HG03520 (cell line): ENCODE measurements around the gene TYMS.

Experiments used
- ATAC-seq: cut with Tn5 transposase; IDR thresholded peaks from one replicate; pipeline ENCODE4 v1.9.1; 2021; ENCODE audit warnings: mild to moderate bottlenecking, moderate library complexity; ENCODE audit not compliant: unreplicated experiment

The TYMS gene

DNA sequence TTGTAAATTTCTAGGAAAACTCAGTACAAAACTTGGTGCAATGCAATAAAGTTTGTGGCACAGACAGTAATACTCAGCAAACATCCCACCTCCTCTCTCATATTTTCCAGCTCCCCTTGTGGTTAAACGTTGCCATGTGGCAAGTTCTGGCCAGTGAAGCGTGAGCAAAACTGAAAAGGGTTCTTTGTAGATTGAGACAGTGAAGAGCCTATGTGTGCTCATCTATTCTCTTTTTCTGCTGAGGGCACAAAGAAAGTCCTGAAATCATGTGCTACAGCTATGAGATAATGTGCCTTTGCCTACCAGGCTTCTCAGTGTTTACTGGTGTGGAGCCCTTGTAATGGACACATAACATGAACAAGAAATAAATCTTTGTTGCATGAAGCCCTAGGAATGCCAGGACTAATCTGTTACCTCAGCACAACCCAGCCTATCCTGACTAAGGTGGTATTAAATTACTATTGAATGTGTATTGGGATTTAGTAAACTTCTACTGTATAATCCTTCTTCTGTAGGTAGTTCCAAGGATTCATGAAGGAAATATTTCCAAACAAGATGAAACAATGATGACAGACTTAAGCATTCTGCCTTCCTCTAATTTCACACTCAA is 13.0 kb upstream of the TYMS start:
- no peak for ATAC-seq

DNA sequence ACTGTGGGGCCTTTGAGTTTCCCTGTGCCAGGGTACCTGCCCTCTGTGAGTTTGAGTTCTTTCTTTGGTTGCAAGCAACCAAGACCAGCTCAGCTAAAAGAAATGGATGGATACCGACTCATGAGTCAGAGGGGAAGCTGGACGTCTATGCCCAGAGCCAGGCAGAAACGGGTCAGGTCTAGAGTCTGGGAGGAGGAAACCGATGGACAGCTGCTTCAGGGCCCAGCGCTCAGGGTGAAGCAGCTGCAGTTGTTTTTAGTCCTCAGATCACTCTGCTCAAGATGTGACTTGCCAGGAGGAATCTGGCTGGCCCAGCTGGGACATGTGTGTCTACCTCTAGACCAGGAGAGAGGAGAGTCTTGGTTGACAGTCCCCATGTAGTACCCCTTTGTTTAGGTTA is 10.1 kb upstream of the TYMS start:
- ATAC-seq, result no peak

DNA sequence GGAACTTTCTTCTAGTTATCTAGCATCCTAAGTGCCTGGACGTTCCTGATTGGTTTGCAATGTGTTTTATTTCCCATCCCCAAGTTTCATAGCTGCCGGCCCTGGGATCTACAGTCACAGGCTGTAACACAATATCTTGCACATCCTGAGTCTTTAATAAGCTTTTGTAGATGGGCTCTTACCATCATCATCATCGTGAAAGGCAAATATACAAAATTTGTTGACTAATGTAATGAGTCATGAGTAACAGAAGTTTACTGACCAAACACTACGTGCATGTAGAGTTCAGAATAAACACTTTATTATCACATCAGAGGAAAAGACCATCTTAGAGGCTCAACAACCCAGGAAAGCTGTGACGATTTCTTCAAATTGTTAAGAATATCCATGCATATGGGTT is 8.1 kb upstream of the TYMS start:
- no peak for ATAC-seq

DNA sequence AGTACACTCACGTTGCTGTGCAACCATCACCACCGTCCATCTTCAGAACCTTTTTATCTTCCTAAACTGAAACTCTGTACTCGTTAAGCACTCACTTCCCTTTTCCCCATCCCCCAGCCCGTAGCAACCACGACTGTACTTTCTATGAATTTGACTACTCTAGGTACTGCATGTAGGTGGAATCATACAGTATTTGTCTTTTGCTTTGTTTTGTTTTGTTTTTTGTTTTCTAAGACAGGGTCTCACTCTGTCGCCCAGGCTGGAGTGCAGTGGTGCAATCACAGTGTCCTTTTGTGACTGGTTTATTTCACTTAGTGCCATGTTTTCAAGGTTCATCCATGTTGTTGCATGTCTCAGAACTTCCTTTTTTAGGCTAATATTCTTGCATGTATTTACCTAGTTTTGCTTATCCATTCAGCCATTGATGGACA is 7.0 kb upstream of the TYMS start:
- ATAC-seq, result peak; percentile 90

DNA sequence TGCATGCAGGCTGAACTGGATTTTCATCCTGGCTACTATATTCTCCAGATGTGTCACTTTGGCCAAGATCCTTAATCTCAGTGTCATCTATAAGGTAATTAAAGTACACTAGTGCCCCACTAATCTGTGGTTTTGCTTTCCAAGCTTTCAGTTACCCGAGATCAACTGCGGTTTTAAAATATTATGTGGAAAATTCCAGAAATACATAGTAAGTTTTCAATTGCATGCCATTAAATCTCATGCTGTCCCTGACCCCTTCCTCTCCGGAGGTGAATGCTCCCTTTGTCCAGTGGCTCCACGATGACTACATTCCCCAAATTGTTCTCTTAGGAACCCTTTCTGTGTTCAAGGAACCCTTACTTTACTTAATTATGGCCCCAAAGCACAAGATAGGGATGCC is 5.3 kb upstream of the TYMS start:
- ATAC-seq, result no peak

DNA sequence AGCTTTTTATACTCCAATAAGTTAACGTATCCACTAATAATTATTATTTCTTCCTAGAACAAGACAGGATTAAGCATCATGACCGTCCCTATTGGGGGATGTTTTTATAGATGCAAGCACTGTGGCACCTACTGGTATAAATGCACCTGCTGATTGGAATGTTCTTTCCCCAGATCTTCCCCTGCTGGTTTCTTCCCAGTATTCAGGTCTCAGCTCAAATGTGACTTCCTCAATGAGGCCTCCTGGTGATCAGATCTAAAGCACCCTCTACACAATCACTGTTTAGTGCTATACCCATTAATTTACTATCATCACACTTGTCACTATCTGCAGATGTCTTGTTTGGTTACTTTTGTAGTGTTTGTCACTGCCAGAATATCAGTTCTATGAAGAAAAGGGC is 3.9 kb upstream of the TYMS start:
- no peak for ATAC-seq

DNA sequence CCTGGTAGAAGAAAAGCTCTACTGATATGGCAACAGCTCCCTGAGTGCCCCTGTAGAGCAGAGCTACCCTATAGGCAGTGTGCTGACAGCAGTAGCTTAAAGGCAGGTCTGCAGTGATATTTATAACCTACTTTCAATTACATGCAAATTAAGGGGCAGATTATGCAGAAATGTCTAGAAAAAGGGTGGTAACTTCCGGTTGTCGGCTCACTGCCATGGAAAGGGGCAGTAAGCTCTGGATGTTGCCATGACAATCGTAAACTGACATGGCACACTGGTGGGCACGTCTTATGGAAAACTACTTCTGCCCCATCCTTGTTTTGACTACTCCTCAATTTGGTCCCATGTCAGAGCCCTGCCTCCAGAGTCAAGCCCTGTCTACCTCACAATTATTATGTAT is 2.9 kb upstream of the TYMS start:
- ATAC-seq, result no peak

DNA sequence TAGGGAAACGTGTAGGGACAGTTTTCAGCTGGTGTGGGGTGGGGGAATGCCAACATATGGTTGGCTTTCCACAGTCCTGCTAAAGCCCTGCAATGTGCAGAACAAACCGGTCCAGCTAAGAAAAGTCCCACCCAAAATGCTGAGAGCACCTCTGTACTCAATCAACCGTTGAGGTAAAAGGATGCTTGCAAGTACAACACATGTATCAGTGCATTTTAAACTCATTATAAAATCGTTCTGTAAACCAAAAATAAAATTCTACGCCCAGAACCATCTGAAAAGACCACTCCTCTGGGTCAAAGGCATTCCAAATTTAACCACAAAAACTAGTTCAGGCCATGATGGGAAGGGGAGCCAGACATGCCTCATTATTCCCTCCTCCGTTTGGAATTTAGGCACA is 2.0 kb upstream of the TYMS start:
- no peak for ATAC-seq

DNA sequence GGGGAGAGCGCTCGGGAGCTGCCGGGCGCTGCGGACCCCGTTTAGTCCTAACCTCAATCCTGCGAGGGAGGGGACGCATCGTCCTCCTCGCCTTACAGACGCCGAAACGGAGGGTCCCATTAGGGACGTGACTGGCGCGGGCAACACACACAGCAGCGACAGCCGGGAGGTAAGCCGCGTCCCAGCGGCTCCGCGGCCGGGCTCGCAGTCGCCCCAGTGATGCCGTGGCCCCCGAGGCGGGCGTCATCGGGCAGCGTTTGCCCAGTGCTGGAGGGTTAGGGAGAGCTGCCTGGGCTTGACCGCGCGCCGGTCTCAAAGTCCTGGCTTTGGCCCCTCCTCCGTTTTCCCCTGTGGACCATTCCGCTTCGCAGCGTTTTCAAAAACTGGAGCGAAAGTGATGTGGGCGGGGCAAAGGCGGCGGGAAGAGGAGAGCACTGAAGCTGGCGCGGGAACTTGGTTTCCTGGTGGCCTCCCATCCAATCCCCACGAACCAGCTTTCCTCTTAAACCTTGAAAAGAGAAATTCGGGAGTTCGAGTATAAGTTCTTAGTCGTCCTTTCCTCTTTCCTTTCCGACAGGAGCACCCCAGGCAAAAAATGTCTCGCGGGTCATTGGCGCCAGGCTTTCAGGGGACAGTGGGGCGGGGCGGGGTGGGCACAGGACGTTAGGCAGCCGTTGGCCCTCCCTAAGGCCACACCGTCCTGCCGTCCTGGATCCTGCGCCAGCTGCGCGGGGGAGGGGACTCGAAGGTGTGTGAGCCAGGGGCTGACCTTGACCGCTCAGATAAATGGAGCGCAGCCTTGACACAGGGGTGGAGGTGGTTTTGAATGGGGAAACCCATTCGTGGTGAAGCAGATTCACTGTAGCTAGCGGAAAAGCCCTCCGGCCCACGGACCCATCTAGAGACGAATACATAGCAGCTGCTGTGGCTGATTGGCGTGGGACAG is 821 bp downstream of the TYMS start:
- ATAC-seq, result peak; percentile 42

DNA sequence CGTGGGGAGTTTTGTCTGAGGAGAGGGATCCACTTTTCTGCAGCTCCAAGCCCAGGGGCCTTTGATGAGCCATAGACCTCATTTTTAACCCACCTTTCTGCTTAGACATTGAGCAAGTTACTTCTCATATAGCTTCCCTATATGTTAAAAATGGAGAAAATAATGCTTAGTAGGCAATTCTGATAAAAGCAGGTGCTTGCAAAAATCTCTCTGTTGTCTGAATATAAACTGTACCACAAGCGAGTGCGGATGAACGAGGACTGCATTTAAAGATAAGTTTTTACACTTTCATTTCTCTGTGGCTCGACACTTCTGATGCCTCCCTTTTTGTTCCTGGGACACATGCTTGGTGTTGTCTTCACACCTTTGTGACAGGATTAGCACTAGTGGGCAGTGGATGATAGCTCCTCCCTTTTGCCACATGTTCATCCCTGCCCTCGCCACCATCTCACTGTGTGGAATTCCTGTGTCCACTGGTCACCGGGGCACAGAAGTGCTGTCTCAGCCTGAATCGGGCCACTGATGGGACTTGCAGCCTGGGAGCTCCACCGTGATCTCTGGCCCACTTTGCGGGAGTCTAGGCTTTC is 1.6 kb downstream of the TYMS start:
- no peak for ATAC-seq

DNA sequence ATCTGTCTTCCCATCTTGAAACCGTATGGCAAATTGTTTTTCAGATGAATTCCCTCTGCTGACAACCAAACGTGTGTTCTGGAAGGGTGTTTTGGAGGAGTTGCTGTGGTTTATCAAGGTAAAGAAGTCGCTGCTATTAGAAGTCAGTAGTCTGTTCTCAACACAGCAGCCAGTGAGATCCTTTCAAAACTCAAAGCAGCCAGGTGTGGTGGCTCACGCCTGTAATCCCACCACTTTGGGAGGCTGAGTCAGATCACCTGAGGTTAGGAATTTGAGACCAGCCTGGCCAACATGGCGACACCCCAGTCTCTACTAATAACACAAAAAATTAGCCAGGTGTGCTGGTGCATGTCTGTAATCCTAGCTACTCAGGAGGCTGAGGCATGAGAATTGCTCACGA is 2.1 kb downstream of the TYMS start:
- ATAC-seq, result no peak

DNA sequence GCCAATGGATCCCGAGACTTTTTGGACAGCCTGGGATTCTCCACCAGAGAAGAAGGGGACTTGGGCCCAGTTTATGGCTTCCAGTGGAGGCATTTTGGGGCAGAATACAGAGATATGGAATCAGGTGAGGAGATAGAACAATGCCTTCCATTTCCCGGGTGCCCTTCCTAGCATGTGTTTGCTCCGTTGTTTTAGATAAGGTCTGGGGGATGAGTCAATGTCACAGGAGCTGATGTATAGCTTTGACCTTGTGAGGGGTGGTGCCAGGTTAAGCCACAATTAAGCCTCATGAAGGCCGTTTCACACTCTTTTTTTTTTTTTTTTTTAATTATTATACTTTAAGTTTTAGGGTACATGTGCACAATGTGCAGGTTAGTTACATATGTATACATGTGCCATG is 4.7 kb downstream of the TYMS start:
- ATAC-seq, result no peak

DNA sequence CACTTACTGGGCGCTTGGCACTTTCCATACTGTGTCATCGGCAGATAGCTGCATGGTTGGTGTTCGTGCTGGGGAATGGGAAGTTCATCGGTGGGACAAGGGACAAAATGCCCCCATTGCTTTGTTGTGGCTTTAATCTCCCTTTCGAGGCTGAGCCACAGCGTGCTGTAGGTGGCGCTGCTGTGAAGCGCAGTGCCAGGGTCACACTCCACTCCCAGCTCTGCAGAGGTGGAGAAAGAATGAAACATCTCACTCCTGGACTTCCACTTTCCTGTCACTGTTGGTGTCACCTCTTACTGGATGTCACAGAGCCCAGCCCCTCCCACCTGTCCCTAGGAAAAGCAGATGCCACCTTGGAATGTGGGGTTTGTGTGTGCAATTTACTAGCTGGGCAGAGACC is 8.7 kb downstream of the TYMS start:
- no peak for ATAC-seq

DNA sequence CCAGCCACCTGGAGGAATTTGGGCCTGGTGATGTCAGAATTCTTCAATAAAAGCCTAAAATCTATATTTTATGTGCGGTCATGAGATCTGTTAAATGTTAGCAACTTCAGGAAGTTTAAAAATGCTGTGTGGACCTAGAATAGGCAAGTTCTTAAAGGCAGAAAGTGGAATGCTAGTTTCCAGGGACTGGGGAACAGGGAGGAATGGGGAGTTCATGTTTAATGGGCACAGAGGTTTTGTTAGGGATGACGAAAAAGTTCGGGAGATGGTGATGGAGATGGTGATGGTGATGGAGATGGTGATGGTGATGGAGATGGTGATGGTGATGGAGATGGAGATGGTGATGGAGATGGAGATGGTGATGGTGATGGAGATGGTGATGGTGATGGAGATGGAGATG is 9.2 kb downstream of the TYMS start:
- no peak for ATAC-seq

DNA sequence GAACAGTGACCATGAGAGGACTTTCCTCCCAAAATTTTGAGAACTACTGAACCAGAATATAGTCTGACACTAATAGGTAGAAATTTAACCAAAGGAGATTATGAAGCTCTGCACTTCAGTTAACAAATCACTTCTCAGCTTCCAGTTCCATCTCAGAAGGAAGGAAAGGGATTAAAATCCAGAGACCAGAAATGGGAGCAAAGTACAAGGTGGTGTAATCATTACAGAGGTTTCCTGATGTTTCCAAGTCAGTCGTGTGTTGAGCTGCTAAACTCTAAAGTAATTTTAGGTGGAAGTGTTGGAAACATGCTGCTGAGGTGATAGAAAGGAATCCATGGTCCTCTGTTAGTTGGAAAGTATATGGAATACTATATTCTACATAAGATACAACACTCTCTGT is 10.8 kb downstream of the TYMS start:
- ATAC-seq, result no peak

DNA sequence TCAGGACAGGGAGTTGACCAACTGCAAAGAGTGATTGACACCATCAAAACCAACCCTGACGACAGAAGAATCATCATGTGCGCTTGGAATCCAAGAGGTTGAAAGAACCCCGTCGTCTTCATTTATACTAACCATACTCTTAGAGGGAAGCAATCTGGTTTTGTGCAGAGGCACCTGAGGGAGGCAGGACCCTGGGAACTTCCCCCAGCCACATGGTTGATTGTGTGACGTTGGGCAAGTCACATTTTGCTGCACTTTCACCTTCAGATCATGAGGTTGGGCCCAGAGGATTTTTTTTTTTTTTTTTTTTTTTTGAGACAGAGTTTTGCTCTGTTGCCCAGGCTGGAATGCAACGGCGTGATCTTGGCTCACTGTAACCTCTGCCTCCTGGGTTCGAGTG is 11.6 kb downstream of the TYMS start:
- no peak for ATAC-seq

DNA sequence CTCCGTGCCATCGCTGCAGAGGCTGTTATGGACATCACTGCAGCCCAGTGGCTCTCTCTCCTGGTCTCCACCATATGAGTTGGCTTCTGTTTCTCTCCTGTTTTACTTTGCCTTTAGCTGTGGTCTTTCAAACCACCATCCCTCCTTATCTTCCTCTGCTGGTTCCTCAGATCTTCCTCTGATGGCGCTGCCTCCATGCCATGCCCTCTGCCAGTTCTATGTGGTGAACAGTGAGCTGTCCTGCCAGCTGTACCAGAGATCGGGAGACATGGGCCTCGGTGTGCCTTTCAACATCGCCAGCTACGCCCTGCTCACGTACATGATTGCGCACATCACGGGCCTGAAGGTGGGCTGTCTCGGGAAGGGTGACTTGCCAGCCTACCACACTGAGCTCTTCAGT is 13.1 kb downstream of the TYMS start:
- ATAC-seq, result no peak

DNA sequence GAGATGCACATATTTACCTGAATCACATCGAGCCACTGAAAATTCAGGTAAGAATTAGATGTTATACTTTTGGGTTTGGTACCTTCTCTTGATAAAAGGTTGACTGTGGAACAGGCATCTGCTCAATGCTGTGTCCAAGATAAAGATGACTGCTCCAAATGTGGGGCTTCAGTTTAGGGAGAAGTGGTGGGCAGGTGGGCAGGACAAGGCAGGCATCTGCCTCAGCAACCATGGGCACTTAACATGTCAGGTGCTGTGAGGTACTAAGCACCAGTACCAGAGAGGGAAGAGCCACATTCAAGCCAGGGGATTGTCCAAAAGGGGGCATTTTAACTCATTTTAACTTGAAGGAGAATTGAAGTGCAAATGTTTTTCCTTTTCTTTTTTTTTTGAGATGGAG is 14.0 kb downstream of the TYMS start:
- no peak for ATAC-seq

DNA sequence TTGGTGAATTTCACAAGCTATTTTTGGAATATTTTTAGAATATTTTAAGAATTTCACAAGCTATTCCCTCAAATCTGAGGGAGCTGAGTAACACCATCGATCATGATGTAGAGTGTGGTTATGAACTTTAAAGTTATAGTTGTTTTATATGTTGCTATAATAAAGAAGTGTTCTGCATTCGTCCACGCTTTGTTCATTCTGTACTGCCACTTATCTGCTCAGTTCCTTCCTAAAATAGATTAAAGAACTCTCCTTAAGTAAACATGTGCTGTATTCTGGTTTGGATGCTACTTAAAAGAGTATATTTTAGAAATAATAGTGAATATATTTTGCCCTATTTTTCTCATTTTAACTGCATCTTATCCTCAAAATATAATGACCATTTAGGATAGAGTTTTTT is 15.9 kb downstream of the TYMS start:
- no peak for ATAC-seq

DNA sequence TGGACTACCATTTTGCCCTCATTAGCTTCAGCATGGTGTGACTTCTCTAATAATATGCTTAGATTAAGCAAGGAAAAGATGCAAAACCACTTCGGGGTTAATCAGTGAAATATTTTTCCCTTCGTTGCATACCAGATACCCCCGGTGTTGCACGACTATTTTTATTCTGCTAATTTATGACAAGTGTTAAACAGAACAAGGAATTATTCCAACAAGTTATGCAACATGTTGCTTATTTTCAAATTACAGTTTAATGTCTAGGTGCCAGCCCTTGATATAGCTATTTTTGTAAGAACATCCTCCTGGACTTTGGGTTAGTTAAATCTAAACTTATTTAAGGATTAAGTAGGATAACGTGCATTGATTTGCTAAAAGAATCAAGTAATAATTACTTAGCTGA is 16.3 kb downstream of the TYMS start:
- no peak for ATAC-seq

DNA sequence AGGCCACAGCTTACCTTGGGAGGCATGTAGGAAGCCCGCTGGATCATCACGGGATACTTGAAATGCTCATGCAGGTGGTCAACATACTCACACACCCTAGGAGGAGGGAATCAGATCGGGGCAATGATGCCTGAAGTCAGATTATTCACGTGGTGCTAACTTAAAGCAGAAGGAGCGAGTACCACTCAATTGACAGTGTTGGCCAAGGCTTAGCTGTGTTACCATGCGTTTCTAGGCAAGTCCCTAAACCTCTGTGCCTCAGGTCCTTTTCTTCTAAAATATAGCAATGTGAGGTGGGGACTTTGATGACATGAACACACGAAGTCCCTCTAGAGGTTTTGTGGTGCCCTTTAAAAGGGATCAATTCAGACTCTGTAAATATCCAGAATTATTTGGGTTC is 17.9 kb downstream of the TYMS start:
- ATAC-seq, result no peak

DNA sequence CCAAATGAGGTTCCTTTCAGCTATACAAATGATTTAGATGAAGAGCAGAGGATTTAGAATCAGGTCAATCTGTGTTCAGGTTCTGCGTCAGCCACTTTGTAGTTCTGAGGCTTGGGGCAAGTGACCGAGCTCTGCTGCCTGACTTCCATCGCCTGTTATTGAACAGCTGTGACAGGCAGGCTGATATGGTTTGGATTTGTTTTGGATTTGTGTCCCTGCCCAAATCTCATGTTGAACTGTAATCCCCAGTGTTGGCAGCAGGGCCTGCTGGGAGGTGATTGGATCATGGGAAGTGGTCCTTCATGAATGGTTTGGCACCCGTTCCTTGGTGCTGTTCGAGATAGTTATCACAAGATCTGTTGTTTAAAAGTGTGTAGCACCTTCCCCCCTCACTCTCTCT is 18.6 kb downstream of the TYMS start:
- no peak for ATAC-seq
